Gastrocnemius medialis (tissue), 4 donors: ENCODE data around the gene MGRN1.

Source experiments
- CTCF ChIP-seq, 5 experiments: fragments of 450-650 bp in 3 of 5; fragments of 200-600 bp in 2 of 5; sonication (generic) in 2 of 5; IDR thresholded peaks in 4 of 5; conservative IDR thresholded peaks in 1 of 5; 1 replicate in 4 of 5; 2 replicates in 1 of 5; pipeline ENCODE4 v1.5.1; 2016 to 2019; ENCODE audit warnings: antibody characterized with exemption in 5 of 5, mild to moderate bottlenecking in 3 of 5, moderate library complexity in 3 of 5
- POLR2A ChIP-seq, 2 donors: fragments of 450-650 bp; IDR thresholded peaks; one replicate each; pipeline ENCODE4 v1.6.1; 2017; ENCODE audit warnings: antibody characterized with exemption in 2 of 2, mild to moderate bottlenecking in 2 of 2, moderate library complexity in 2 of 2

- TF ChIP-seq CTCF (IDR thresholded peaks at IDR 0.05 in 4 of 5, conservative IDR thresholded peaks at IDR 0.05 in 1 of 5) (no peak), POLR2A (IDR thresholded peaks at IDR 0.05) (no peak)
Measured at GRCh38 chr16:4729876-4730275, 105.2 kb downstream of the MGRN1 start.
